IMR-90 (cell line): Measurements from ENCODE around the gene PCYOX1L. TPM values are rescaled to one million over a fixed set of nuclear protein-coding genes. Genes with fewer than 3 reads are reported as not detected.

Experiments used
- ATAC-seq: fragments of 200-7000 bp; cut with Tn5 transposase; 2 replicates; pipeline ENCODE4 v1.9.1; 2020; ENCODE audit warnings: low read depth, mild to moderate bottlenecking, moderate library complexity
- BruUV-seq: library from RNA; stranded (reverse); fragments of 400-500 nt; replicated peaks from 2 replicates; lab custom pipeline; 2021; lab: Mats Ljungman, UMichigan
- CTCF ChIA-PET: fragments of 300-600 bp; formaldehyde crosslinking; extraction: SDS; loops from one replicate; lab custom pipeline; 2021; ENCODE audit warnings: antibody characterized with exemption; lab: Yijun Ruan, JAX
- POLR2A ChIA-PET: fragments of 300-600 bp; sonication (Branson Sonifier 250); formaldehyde crosslinking; loops from one replicate; lab custom pipeline; 2022; ENCODE audit warnings: antibody characterized with exemption; ENCODE audit not compliant: unreplicated experiment; lab: Charles Lee
- DNase-seq: peaks from one replicate; pipeline ENCODE4 v3.0.0; 2013
- H2AFZ ChIP-seq: replicated peaks from 2 replicates; pipeline ENCODE3; 2013; ENCODE audit warnings: low read length, mild to moderate bottlenecking; ENCODE audit not compliant: poor library complexity
- H2AK5ac ChIP-seq: 2 replicates; pipeline ENCODE4 v1.6.1; 2013; ENCODE audit warnings: low read depth, low read length, inconsistent platforms
- H2AK9ac ChIP-seq: replicated peaks from 2 replicates; pipeline ENCODE3; 2013; ENCODE audit warnings: mild to moderate bottlenecking, low read depth, low read length, moderate library complexity; ENCODE audit not compliant: poor library complexity
- H2BK120ac ChIP-seq: 2 replicates; pipeline ENCODE4 v1.6.1; 2013; ENCODE audit warnings: low read depth, low read length, inconsistent platforms
- H2BK15ac ChIP-seq: 3 replicates; pipeline ENCODE4 v1.6.1; 2013; ENCODE audit warnings: low read depth, low read length, inconsistent platforms
- H2BK20ac ChIP-seq: 2 replicates; pipeline ENCODE4 v1.6.1; 2013; ENCODE audit warnings: low read depth, mild to moderate bottlenecking, inconsistent platforms, low read length, moderate library complexity
- H2BK5ac ChIP-seq: 2 replicates; pipeline ENCODE4 v1.6.1; 2013; ENCODE audit warnings: mild to moderate bottlenecking, low read depth, low read length, inconsistent platforms; ENCODE audit not compliant: poor library complexity, severe bottlenecking
- H3K14ac ChIP-seq: replicated peaks from 2 replicates; pipeline ENCODE4 v1.6.1; 2013; ENCODE audit warnings: low read depth, low read length, inconsistent platforms
- H3K18ac ChIP-seq: 2 replicates; pipeline ENCODE4 v1.6.1; 2013; ENCODE audit warnings: low read depth, low read length, control low read depth
- H3K23ac ChIP-seq: 2 replicates; pipeline ENCODE4 v1.6.1; 2013; ENCODE audit warnings: low read depth, low read length, inconsistent platforms
- H3K27ac ChIP-seq: 2 replicates; pipeline ENCODE4 v1.5.1; 2013; ENCODE audit warnings: mild to moderate bottlenecking, control low read depth, low read length; ENCODE audit not compliant: insufficient read depth
- H3K27me3 ChIP-seq: 2 replicates; pipeline ENCODE4 v1.6.1; 2013; ENCODE audit warnings: low read length; ENCODE audit not compliant: control insufficient read depth, insufficient read depth
- H3K36me3 ChIP-seq: 2 replicates; pipeline ENCODE4 v1.6.1; 2013; ENCODE audit warnings: low read length, mixed read lengths; ENCODE audit not compliant: control insufficient read depth, insufficient read depth
- H3K4ac ChIP-seq: 2 replicates; pipeline ENCODE4 v1.6.1; 2013; ENCODE audit warnings: low read depth, low read length, inconsistent platforms
- H3K4me1 ChIP-seq: 2 replicates; pipeline ENCODE4 v1.6.1; 2013; ENCODE audit warnings: low read length, mixed read lengths; ENCODE audit not compliant: control insufficient read depth, insufficient read depth
- H3K4me2 ChIP-seq: 2 replicates; pipeline ENCODE4 v1.6.1; 2013; ENCODE audit warnings: low read depth, mild to moderate bottlenecking, control low read depth, low read length, moderate library complexity
- H3K4me3 ChIP-seq: 2 replicates; pipeline ENCODE4 v1.5.1; 2013; ENCODE audit warnings: low read depth, mild to moderate bottlenecking, control low read depth, low read length, moderate library complexity; ENCODE audit not compliant: insufficient read depth
- H3K56ac ChIP-seq: 2 replicates; pipeline ENCODE4 v1.6.1; 2013; ENCODE audit warnings: low read length, inconsistent platforms; ENCODE audit not compliant: insufficient read depth; ENCODE audit errors: extremely low read depth
- H3K79me1 ChIP-seq, 2 experiments: 2 replicates each; pipeline ENCODE4 v1.6.1; 2013; ENCODE audit warnings: low read length in 2 of 2, inconsistent platforms in 1 of 2, low read depth in 1 of 2
- H3K9ac ChIP-seq: 2 replicates; pipeline ENCODE4 v1.6.1; 2013; ENCODE audit warnings: low read depth, low read length, control low read depth
- H3K9me1 ChIP-seq: 2 replicates; pipeline ENCODE4 v1.6.1; 2013; ENCODE audit warnings: low read length, inconsistent platforms; ENCODE audit not compliant: insufficient read depth
- H3K9me3 ChIP-seq: 2 replicates; pipeline ENCODE4 v1.6.1; 2013; ENCODE audit warnings: low read length; ENCODE audit not compliant: control insufficient read depth, insufficient read depth
- H4K20me1 ChIP-seq: 2 replicates; pipeline ENCODE4 v1.6.1; 2013; ENCODE audit warnings: low read length, inconsistent platforms; ENCODE audit not compliant: insufficient read depth
- H4K5ac ChIP-seq: 2 replicates; pipeline ENCODE4 v1.6.1; 2013; ENCODE audit warnings: mild to moderate bottlenecking, low read depth, low read length, control low read depth
- H4K8ac ChIP-seq, 2 experiments: 2 replicates each; pipeline ENCODE4 v1.6.1; 2013; ENCODE audit warnings: low read depth in 2 of 2, low read length in 2 of 2, control low read depth in 1 of 2, inconsistent platforms in 1 of 2
- H4K91ac ChIP-seq: 2 replicates; pipeline ENCODE4 v1.6.1; 2013; ENCODE audit warnings: low read depth, low read length, inconsistent platforms; ENCODE audit not compliant: insufficient read depth
- CEBPB ChIP-seq: IDR thresholded peaks from 2 replicates; pipeline ENCODE4 v1.6.1; 2012; ENCODE audit warnings: low read depth, low read length, improper control_type of control experiment
- NFE2L2 ChIP-seq: fragments of 150-350 bp; IDR thresholded peaks from 2 replicates; pipeline ENCODE4 v1.6.1; 2016; ENCODE audit warnings: low read depth, mild to moderate bottlenecking, low read length
- POLR2A ChIP-seq: IDR thresholded peaks from 2 replicates; pipeline ENCODE4 v1.6.1; 2012; ENCODE audit warnings: mild to moderate bottlenecking, low read depth, low read length
- RCOR1 ChIP-seq: IDR thresholded peaks from 2 replicates; pipeline ENCODE4 v1.6.1; 2012; ENCODE audit warnings: mild to moderate bottlenecking, low read length, improper control_type of control experiment; ENCODE audit not compliant: insufficient replicate concordance
- WGBS, 2 experiments: methylation state at CpG; one replicate each; pipeline versions ENCODE4 v1.1.5 to v1.1.7; 2013; ENCODE audit warnings: missing lambda C conversion rate in 2 of 2; ENCODE audit not compliant: insufficient read length in 1 of 2; ENCODE audit errors: extremely low coverage in 2 of 2; 5-methylcytosine and 5-hydroxymethylcytosine counted together
- dilution Hi-C: fragments of 300-500 bp; cut with HindIII; formaldehyde crosslinking; loops from one replicate; pipeline ENCODE4 v1.14.3; 2018; ENCODE audit warnings: low sequenced_read_pairs; ENCODE audit not compliant: unreplicated experiment
- in situ Hi-C: fragments of 300-500 bp; cut with MboI; formaldehyde crosslinking; loops from 3 replicates; pipeline ENCODE4 v1.14.3; 2019; ENCODE audit warnings: low sequenced_read_pairs, inconsistent platforms, mixed read lengths
- intact Hi-C: fragments of 100-400 bp; cut with micrococcal nuclease; formaldehyde crosslinking; loops from 2 replicates; pipeline ENCODE4 v1.10.0; 2022
- polyA plus RNA-seq, 3 experiments: library from polyadenylated mRNA; depleted of rRNA; stranded (reverse); fragments of >200 nt; gene quantifications; 2 replicates each; pipeline ENCODE4 v1.2.3, GENCODE V29; 2012; ENCODE audit warnings: low replicate concordance in 1 of 3
- total RNA-seq: library from RNA; depleted of rRNA; stranded (reverse); fragments of >200 nt; gene quantifications from 2 replicates; pipeline ENCODE4 v1.2.3, GENCODE V29; 2012

Gene PCYOX1L
- total and polyA plus RNA-seq, 2 of the 4 experiments (the other 2 are of a cell fraction), result 7.0 to 14.3 TPM

GRCh38 chr5:149409268-149409948, 51.6 kb downstream of the PCYOX1L start:
- Histone ChIP-seq H3K27me3 (no peaks in the 10 kb centered on the region), H3K56ac (peak overlapping the region; percentile 96), H4K20me1 (peaks cover 77% of the 10 kb centered on the region), H4K91ac (peak overlapping the region; percentile 98), H2AFZ (peak overlapping the region; percentile 52), H3K18ac (peak overlapping the region; percentile 73; the same call in 1 of the 2 replicates), H3K4me3 (peak overlapping the region; percentile 63), H3K9me1 (peaks cover 14% of the 10 kb centered on the region), H3K14ac (peak overlapping the region; percentile 98), H4K5ac (peak overlapping the region; percentile 48; the same call in 1 of the 2 replicates), H2BK15ac (peak overlapping the region; percentile 24; the same call in 1 of the 3 replicates), H3K79me1 (peaks cover 7 to 64% of the 10 kb centered on the region in 2 experiments; a peak in 3 of 4 replicates), H2BK5ac (peak overlapping the region; percentile 92), H3K4me1 (peaks cover 42% of the 10 kb centered on the region), H3K4ac (peak overlapping the region; percentile 97), H3K27ac (peak overlapping the region; percentile 89), H3K9ac (peak overlapping the region; percentile 99), H3K4me2 (peak overlapping the region; percentile 85), H3K36me3 (peaks cover 55% of the 10 kb centered on the region), H4K8ac (peak overlapping the region in 1 of 2 experiments; percentile 95; a peak in 3 of 4 replicates), H3K9me3 (no peaks in the 10 kb centered on the region), H2AK9ac (peak overlapping the region; percentile 49), H2BK20ac (peak overlapping the region; percentile 38; the same call in 1 of the 2 replicates), H2BK120ac (peak overlapping the region; percentile 76), H3K23ac (peak overlapping the region; percentile 98), H2AK5ac (peak overlapping the region; percentile 99; the same call in 1 of the 2 replicates)
- dilution Hi-C loops (no loop called here), in situ Hi-C loops (no loop called here), intact Hi-C loops (no loop called here)
- CTCF ChIA-PET, result no interaction called here
- no CpG with 5 or more reads among the region's 6 CpGs for WGBS, 2 experiments
- ATAC-seq, result no peak
- no TSS peak for BruUV-seq
- POLR2A ChIA-PET, result interaction anchor here (0.6 to 0.8 kb wide), 3 partner anchors 11 to 52 kb away, joined by 3 to 4 read pairs (median 3); partner anchors contain the start of gene PCYOX1L
- TF ChIP-seq NFE2L2 (no peak), POLR2A (peak; percentile 20; the same call in 1 of the 2 replicates), CEBPB (peak; percentile 67), RCOR1 (no peak)
- no peak for DNase-seq
